OCI-LY7 (cell line): Measurements from ENCODE around the gene RANBP9. TPM values are rescaled to one million over a fixed set of nuclear protein-coding genes. Genes with fewer than 3 reads are reported as not detected.

Source experiments
- BruUV-seq: library from RNA; stranded (reverse); fragments of 400-500 nt; replicated peaks from 2 replicates; lab custom pipeline; 2021; lab: Mats Ljungman, UMichigan
- CTCF ChIA-PET: fragments of 300-600 bp; sonication (Branson Sonifier 250); formaldehyde crosslinking; loops from one replicate; lab custom pipeline; 2022; ENCODE audit warnings: antibody characterized with exemption; ENCODE audit not compliant: unreplicated experiment; lab: Charles Lee
- POLR2A ChIA-PET: fragments of 300-600 bp; sonication (Branson Sonifier 250); formaldehyde crosslinking; loops from one replicate; lab custom pipeline; 2022; ENCODE audit warnings: antibody characterized with exemption; lab: Charles Lee
- DNase-seq: peaks from one replicate; pipeline ENCODE4 v3.0.0-alpha.2; 2015; ENCODE audit warnings: low spot score
- H2AFZ ChIP-seq: fragments of 200-600 bp; sonication (generic), shearing (Covaris generic); 2 replicates; pipeline ENCODE4 v1.6.1; 2014; ENCODE audit warnings: mild to moderate bottlenecking, antibody characterized with exemption, low read length, moderate library complexity
- H3K27ac ChIP-seq: fragments of 200-600 bp; sonication (generic); 2 replicates; pipeline ENCODE4 v1.5.1; 2014; ENCODE audit warnings: mixed run types, low read depth, mild to moderate bottlenecking, moderate library complexity, low read length, inconsistent platforms; ENCODE audit not compliant: poor library complexity, severe bottlenecking
- H3K36me3 ChIP-seq: fragments of 200-600 bp; sonication (generic); 2 replicates; pipeline ENCODE4 v1.6.1; 2014; ENCODE audit warnings: mild to moderate bottlenecking, antibody characterized with exemption, low read length, moderate library complexity, mixed read lengths; ENCODE audit not compliant: insufficient read depth
- H3K4me1 ChIP-seq: fragments of 200-600 bp; sonication (generic); 2 replicates; pipeline ENCODE4 v1.5.1; 2014; ENCODE audit warnings: mild to moderate bottlenecking, low read length; ENCODE audit not compliant: insufficient read depth, poor library complexity, severe bottlenecking
- H3K4me2 ChIP-seq: fragments of 200-600 bp; sonication (generic); 2 replicates; pipeline ENCODE4 v1.6.1; 2014; ENCODE audit warnings: mild to moderate bottlenecking, low read length
- H3K4me3 ChIP-seq: fragments of 200-600 bp; sonication (generic); 2 replicates; pipeline ENCODE4 v1.5.1; 2014; ENCODE audit warnings: mild to moderate bottlenecking, low read depth, low read length; ENCODE audit not compliant: poor library complexity, severe bottlenecking
- H3K79me2 ChIP-seq: fragments of 200-600 bp; sonication (generic); 2 replicates; pipeline ENCODE4 v1.6.1; 2016; ENCODE audit warnings: low read depth, mild to moderate bottlenecking, low read length, moderate library complexity, mixed read lengths; ENCODE audit not compliant: insufficient read depth
- H3K9me2 ChIP-seq: fragments of 200-600 bp; sonication (generic); 2 replicates; pipeline ENCODE4 v1.6.1; 2016; ENCODE audit warnings: mild to moderate bottlenecking, low read length, mixed read lengths; ENCODE audit not compliant: insufficient read depth
- H3K9me3 ChIP-seq: fragments of 200-600 bp; sonication (generic); 2 replicates; pipeline ENCODE4 v1.6.1; 2014; ENCODE audit warnings: mild to moderate bottlenecking, mixed run types, low read length, mixed read lengths
- H4K20me1 ChIP-seq: fragments of 200-600 bp; sonication (generic); 2 replicates; pipeline ENCODE4 v1.6.1; 2014; ENCODE audit warnings: mild to moderate bottlenecking, antibody characterized with exemption, low read length, moderate library complexity, mixed read lengths; ENCODE audit not compliant: insufficient read depth
- EZH2phosphoT487 ChIP-seq: fragments of 200-600 bp; sonication (generic); IDR thresholded peaks from 2 replicates; pipeline ENCODE4 v1.6.1; 2018; ENCODE audit warnings: low read depth, borderline replicate concordance, mild to moderate bottlenecking, mixed run types, antibody characterized with exemption, low read length, moderate library complexity, mixed read lengths
- intact Hi-C: fragments of 100-400 bp; cut with micrococcal nuclease; formaldehyde crosslinking; loops from one replicate; pipeline ENCODE4 v1.10.0; 2022; ENCODE audit not compliant: unreplicated experiment
- total RNA-seq, 2 experiments: library from RNA; depleted of rRNA in 1 of 2; stranded (reverse); fragments of >200 nt in 1 of 2; shearing (Covaris generic) in 1 of 2; gene quantifications; 2 replicates each; pipeline ENCODE4 v1.2.3, GENCODE V29; 2014 to 2022
- TF ChIP-seq, protein P1 (sequence below): fragments of 200-600 bp; sonication (generic); conservative IDR thresholded peaks from 2 replicates; pipeline ENCODE4 v1.5.1; 2014; ENCODE audit warnings: mild to moderate bottlenecking, antibody characterized with exemption, low read length, moderate library complexity, mixed read lengths

The RANBP9 gene
- total RNA-seq, 2 experiments from 2014 or later: 20.5 to 35.0 TPM

DNA sequence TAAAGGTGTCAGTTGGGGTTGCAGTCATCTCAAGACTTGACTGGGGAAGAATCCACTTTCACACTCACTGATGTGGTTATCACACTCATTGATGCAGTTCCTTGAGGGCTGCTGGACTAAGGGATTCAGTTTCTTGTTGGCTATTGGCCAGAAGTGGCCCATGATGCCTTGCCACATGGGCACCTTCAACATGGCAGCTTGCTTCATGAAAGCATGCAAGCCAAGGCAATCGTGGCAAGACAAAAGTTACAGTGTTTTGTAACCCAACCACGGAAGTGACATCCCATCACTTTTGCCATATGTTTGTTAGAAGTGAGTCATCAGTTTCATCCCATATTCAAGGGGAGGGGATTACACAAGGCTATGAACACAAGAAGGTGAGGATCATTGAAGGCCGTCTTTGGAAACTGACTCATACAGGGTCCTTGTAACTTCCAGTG lies 3.8 kb upstream of the RANBP9 start:
- no peak overlapping the region for H3K27ac ChIP-seq
- no peak for DNase-seq
- H3K4me2 ChIP-seq: no peak overlapping the region
- intact Hi-C loops: no loop called here
- ChIA-PET CTCF (no interaction called here), POLR2A (no interaction called here)
- peaks cover 11% of the 10 kb centered on the region for H3K4me1 ChIP-seq
- peaks cover 4% of the 10 kb centered on the region for H3K79me2 ChIP-seq
- no TSS peak for BruUV-seq
- no peaks in the 10 kb centered on the region for H3K36me3 ChIP-seq
- no peak overlapping the region for H2AFZ ChIP-seq
- no peak for TF ChIP-seq EZH2phosphoT487
- TF ChIP-seq, protein P1, sequence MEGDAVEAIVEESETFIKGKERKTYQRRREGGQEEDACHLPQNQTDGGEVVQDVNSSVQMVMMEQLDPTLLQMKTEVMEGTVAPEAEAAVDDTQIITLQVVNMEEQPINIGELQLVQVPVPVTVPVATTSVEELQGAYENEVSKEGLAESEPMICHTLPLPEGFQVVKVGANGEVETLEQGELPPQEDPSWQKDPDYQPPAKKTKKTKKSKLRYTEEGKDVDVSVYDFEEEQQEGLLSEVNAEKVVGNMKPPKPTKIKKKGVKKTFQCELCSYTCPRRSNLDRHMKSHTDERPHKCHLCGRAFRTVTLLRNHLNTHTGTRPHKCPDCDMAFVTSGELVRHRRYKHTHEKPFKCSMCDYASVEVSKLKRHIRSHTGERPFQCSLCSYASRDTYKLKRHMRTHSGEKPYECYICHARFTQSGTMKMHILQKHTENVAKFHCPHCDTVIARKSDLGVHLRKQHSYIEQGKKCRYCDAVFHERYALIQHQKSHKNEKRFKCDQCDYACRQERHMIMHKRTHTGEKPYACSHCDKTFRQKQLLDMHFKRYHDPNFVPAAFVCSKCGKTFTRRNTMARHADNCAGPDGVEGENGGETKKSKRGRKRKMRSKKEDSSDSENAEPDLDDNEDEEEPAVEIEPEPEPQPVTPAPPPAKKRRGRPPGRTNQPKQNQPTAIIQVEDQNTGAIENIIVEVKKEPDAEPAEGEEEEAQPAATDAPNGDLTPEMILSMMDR: no peak
- no peaks in the 10 kb centered on the region; the same call in 1 of the 2 replicates for H4K20me1 ChIP-seq
- H3K9me2 ChIP-seq: no peaks in the 10 kb centered on the region
- no peak overlapping the region for H3K4me3 ChIP-seq
- H3K9me3 ChIP-seq: no peaks in the 10 kb centered on the region

DNA sequence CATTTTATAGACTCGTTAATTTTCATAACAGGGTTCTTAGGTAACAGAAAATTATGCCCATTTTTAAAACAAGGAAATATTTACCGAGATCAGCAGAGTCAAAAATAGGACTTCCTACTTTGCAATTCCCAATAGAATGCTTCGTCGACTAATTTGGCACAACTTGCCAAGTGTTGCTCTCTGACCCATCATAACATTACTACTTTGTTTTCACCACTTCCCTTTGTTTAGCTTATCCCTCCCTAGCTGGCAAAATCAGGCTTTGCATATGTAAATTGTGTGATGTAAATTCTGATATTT lies 914 bp upstream of the RANBP9 start:
- H3K4me3 ChIP-seq: peak overlapping the region; percentile 74
- POLR2A ChIA-PET: interaction anchor here (0.6 to 1.3 kb wide), 5 partner anchors 19 to 361 kb away, joined by 3 to 4 read pairs (median 3); no protein-coding TSS in a partner anchor
- TSS peak; percentile 93 for BruUV-seq
- H3K4me2 ChIP-seq: peak overlapping the region; percentile 81
- peaks cover 34% of the 10 kb centered on the region for H3K79me2 ChIP-seq
- peak overlapping the region; percentile 97 for H2AFZ ChIP-seq
- H4K20me1 ChIP-seq: peaks cover 18% of the 10 kb centered on the region
- no peak for TF ChIP-seq EZH2phosphoT487
- TF ChIP-seq, protein P1: no peak
- no peaks in the 10 kb centered on the region for H3K9me2 ChIP-seq
- peak; percentile 18 for DNase-seq
- peak overlapping the region; percentile 78 for H3K27ac ChIP-seq
- CTCF ChIA-PET: no interaction called here
- no peaks in the 10 kb centered on the region for H3K36me3 ChIP-seq
- intact Hi-C loops: loop anchor here (1.0 to 5.0 kb wide), 4 partner anchors 102 to 375 kb away; partner anchors contain the start of gene MCUR1
- no peaks in the 10 kb centered on the region for H3K9me3 ChIP-seq
- H3K4me1 ChIP-seq: peaks cover 20% of the 10 kb centered on the region

DNA sequence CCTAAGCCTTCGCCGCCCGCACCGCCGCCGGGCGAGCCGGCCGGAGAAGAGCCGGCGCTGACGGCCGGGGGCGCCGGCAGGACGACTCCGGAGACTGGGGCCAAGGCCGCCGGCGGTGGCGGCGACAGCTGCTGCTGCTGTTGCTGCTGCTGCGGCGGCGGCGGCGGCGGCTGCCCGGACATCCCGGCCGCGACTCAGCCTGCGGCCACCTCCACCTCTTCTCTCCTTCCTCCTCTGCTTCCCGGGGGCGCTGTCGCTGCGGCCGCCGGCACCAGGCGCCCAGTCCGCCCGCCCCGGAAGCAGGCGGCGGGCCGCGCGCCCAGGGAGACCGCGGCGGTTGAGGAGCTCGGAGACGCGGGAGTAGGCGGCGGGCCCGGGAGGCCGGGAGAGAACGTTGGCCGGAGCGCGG lies 307 bp downstream of the RANBP9 start:
- POLR2A ChIA-PET: interaction anchor here (0.5 to 1.2 kb wide), 2 partner anchors 25 to 69 kb away, joined by 4 to 5 read pairs; no protein-coding TSS in a partner anchor
- H3K36me3 ChIP-seq: peaks cover 6% of the 10 kb centered on the region; the same call in 1 of the 2 replicates
- TF ChIP-seq EZH2phosphoT487: no peak
- TF ChIP-seq, protein P1: peak; percentile 40; the same call in 1 of the 2 replicates
- no peaks in the 10 kb centered on the region for H3K9me3 ChIP-seq
- peaks cover 20% of the 10 kb centered on the region for H3K4me1 ChIP-seq
- intact Hi-C loops: loop anchor here (1.0 to 5.0 kb wide), 4 partner anchors 137 to 374 kb away; partner anchors contain the start of gene SIRT5
- H3K9me2 ChIP-seq: no peaks in the 10 kb centered on the region
- H3K79me2 ChIP-seq: peaks cover 46% of the 10 kb centered on the region
- CTCF ChIA-PET: no interaction called here
- peak overlapping the region; percentile 27; the same call in 1 of the 2 replicates for H3K4me2 ChIP-seq
- peak overlapping the region; percentile 74 for H3K4me3 ChIP-seq
- no TSS peak for BruUV-seq
- peak; percentile 85 for DNase-seq
- H2AFZ ChIP-seq: no peak overlapping the region
- H4K20me1 ChIP-seq: peaks cover 23% of the 10 kb centered on the region
- peak overlapping the region; percentile 72 for H3K27ac ChIP-seq
